GDM1 (cell line): ENCODE data around the gene DNPH1.

Experiments
- DNase-seq: peaks from one replicate; lab custom pipeline; 2025; lab: John Stamatoyannopoulos, UW

DNPH1 gene

DNA sequence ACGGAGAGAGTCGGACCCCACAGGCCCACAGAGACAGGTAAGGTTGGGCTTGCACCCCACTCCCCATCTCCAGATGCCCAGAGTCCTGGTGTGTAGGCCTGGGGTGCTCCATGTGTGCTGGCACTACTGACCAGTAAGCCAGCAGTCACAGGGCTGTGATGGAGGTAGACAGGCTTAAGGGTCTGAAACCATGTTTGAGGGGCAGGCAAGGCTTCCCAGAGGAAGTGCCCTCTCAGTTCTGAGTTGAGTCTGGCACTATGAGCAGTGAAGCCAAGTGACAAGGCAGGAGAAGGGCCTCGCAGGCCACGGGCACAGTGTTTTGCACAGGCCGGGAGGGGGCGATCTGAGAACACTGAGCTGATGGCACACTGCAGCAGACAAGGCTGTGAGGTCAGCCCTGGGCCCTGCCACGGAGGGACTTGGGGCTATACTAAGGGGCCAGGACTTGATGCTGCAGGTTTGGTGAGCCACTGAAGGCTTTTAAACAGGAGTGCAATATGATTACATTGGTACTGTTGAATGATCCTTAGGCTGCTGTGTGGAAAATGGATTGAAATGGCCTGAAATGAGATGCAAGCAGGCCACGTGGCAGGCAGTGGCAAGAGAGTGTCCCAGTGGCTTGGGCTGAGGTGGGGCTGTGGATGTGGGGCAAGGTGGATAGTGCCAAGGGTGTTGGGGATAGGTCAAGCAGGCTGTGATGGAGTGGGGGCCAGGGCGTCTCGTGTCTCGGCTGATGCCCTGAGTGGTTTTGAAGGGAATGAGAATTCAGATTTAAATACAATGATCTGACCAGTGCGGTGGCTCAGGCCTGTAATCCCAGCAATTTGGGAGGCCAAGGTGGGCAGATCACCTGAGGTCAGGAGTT, 34.3 kb upstream of the DNPH1 start:
- peak; percentile 63 for DNase-seq

DNA sequence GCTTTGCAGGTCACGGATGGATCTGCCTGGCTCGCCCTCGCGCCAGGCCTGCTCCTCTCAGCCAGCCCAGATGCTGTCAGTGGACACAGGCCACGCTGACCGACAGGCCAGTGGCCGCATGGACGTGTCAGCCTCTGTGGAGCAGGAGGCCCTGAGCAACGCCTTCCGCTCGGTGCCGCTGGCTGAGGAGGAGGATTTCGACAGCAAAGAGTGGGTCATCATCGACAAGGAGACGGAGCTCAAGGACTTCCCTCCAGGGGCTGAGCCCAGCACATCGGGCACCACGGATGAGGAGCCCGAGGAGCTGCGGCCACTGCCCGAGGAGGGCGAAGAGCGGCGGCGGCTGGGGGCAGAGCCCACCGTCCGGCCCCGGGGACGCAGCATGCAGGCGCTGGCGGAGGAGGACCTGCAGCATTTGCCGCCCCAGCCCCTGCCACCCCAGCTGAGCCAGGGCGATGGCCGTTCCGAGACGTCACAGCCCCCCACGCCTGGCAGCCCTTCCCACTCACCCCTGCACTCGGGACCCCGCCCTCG, 33.6 kb upstream of the DNPH1 start:
- no peak for DNase-seq

DNA sequence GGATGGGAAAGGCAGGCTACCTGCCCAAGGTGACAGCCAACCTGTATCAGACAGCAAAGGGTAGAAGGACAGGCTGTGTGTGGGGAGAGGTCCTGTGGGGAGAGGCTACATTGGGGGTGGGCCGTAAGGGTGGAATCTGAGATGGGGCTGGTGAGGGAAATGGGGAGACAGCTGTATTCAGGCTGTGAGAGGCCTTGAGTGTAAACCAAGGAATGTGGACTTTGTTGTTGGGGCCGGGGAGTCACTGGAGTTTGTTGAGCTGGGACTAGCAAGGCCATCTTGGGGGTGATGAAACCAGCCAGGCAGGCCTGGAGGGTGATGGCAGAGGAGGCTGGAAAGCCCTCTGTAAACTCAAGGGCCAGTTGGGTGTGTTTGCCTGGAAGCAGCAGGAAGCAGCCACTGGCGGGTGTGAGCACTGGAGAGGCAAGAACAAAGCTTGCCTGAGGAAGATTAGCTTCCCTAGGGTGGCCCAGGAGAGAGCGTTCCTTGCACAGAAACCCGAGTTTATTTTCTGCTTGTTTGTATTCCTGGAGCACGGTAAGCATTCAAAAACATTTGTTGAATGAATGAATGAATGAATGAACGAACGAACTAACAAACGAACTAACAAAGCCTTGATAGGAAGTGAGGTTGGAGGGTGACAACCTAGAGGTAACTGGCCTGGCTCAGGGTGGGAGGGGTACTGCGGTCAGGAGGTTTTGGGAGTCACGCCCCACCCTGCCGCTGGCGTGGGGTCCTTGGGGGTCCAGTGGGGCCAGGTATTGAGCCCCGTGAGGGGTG, 32.9 kb upstream of the DNPH1 start:
- DNase-seq = no peak

DNA sequence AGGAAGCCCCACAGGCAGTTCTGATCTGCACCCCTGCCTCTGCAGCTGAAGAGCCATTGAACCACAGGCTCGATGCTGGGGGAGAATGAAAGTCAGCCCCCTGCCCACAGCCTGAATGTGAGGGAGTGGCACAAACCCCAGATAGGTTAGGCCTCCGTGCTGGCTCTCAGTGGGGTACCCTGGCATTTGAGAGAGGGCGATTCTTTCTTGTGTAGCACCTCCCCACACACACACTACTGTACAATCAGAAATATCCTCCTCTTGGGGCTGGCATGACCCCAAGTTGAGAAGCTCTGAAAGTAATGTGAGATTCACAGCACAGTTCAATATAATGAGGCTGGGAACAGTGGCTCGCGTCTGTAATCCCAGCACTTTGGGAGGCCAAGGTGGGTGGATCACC, 31.9 kb upstream of the DNPH1 start:
- no peak for DNase-seq

DNA sequence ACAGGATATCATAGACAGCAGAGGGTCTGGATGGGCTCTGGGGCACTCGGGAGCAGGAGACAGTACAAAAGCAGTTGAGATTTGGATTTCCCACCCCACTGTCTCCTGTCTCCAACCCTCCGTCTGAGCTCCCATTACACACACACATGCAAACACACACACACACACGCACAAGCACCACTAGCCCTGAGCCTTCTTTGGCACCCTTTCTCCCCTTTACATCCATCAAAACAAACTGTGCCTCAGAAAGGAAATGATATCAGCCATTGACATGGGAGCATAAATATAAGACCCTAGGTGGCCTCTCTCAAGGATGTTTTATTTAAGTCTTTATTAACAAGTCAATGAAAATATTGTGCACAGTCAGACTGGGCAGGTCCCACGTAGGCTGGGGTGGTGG, 31.5 kb upstream of the DNPH1 start:
- no peak for DNase-seq

DNA sequence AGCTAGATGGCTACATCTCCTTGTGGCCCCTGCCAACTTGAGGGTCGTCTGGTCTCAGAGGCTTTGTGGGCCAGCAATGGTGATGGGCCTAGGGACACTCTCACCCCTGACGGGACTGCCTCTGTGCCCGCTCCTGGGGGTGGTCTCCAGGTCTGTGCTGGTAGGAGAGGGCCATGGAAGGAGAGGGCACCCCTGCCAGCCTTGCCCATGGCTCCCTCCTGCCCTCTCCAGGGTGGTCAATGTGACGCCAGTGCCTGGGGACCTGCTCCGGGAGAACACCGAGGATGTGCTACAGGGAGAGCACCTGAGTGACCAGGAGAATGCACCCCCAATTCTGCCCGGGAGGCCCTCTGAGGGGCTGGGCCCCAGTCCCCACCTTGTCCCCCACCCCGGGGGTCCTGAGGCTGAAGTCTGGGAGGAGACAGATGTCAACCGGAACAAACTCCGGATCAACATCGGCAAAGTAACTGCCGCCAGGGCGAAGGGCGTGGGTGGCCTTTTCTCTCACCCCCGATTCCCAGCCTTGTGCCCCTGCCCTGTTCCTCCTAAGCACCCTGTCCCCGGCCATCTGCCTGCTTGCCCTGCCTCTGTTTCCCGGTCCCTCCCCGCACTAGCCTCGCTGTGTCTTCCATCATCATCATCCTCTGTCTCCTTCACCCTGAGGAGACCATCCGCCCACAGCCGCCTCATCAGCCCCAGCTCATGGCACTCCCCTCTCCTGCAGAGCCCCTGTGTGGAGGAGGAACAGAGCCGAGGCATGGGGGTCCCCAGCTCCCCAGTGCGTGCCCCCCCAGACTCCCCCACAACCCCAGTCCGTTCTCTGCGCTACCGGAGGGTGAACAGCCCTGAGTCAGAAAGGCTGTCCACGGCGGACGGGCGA, 29.8 kb upstream of the DNPH1 start:
- no peak for DNase-seq

DNA sequence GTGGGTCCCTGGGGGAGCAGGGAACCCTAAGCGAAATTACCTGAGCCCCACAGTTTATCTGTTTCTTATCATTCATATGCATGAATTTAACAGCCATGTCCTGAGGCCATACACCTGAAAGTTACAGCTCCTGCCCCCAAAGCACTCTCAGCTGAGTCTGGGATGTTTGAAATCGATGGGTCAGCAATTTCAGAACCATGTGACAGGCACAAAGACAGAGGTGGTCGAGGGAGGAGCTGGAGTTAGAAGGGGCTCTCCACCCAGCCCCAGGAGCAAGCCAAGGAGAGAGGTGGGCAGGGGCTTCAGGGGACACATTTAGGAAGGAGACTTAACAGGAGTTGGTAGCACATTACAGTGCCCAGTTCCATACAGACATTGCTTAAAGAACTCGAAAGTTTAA, 28.9 kb upstream of the DNPH1 start:
- DNase-seq = no peak

DNA sequence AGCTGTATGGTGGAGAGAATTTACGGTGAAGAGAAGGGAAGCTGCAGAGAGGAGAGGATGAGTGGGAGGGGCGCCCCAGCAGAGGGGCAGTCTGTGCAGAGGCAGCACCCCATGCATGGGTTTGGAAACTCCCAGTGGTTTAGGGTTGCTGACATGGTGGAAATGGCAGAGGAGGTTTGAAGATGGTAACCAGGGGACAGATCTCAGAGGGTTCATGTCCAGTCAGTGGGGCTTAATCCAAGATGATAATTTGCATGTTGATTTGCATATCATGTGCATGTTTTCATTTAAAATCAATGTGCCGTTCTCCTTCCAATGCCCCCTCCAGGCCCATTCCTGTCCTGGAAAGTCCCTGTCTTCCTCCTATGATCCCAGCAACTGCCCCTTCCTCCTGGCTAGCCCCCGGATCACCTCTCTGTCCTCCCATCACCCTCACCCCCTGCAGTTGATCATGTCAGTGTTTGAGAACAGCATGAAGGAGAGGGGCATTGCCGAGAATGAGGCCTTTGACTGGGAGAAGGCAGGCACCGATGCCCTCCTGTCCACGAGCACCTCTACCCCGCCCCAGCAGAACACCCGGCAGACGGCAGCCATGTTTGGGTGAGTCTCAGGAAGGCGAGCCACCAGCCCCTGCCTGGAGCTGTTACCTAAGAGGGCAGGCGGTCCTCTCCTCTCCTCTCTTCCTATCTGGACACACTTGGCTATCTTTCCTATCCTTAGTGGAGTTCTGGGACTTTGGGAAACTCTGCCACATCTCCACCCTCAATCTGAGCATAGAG, 28.3 kb upstream of the DNPH1 start:
- DNase-seq = no peak

DNA sequence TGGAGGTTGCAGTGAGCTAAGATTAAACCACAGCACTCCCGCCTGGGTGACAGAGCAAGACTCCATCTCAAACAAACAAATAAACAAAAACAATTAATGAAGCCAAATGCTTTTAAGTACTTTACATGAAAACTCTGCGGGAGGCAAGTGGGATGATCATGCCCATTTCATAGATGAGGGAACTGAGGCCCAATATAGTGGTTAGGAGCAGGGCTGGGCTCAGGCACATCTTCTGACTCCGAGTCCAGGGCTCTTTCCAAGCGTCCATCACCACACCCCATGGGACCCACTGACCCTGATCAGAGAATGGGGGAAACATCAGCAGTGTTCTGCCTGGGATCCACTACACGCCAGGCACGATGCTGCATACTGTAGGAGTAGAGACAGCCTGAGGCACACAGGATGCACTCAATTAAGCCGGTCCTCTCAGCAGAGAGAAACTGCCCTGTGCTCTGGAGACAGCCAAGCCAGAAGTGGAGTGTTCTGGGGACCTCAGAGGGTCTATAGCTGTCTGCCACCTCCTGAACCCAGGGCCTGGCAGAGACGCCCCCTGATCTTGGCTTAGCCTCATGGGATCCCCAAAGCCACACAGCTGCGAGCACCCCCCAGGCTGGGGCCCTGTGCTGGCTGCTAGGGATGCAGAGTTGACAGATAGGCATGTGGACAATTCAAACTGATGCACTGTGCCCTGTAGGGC, 27.5 kb upstream of the DNPH1 start:
- no peak for DNase-seq

DNA sequence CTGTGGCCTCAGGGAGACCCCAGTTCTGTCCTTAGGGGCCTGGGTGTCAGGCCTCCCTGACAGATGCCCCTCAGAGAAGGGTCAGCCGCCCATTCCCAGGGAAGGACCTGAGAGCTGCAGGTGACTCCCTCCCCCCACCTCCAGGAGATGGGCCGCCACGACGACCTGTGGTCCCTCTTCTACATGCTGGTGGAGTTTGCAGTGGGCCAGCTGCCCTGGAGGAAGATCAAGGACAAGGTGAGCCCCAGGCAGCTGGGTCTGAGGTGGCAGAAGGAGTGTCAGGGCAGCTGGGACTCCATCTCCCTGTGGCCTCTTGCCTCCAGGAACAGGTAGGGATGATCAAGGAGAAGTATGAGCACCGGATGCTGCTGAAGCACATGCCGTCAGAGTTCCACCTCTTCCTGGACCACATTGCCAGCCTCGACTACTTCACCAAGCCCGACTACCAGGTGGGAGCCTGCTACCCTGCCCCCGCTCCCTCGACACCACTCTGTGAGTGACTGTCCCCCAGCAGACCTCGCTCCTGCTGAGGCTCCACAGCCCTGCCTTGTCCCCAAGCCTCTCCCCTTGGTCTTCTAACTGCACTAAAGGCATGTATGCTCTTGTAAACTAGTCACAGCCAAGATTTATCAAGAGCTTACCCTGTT, 26.2 kb upstream of the DNPH1 start:
- DNase-seq = no peak

DNA sequence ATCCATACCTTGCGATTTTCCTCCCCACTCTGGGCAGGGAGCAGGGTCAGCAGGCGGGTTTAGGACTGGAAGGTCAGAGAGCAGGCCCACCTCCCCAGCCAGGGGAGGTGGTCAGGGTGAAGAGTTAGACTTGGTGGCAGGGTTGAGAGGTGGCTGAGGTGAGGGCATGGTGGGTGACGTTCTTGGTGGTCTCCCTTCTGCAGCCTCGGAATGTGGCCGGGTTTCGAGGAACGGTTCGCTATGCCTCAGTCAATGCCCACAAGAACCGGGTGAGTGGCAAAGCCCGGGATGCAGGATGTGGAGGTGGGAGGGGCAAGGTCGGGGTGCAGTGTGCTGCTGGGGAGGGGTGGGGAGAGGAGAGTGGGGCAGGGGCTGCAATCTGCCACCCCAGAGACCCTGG, 25.6 kb upstream of the DNPH1 start:
- no peak for DNase-seq

DNA sequence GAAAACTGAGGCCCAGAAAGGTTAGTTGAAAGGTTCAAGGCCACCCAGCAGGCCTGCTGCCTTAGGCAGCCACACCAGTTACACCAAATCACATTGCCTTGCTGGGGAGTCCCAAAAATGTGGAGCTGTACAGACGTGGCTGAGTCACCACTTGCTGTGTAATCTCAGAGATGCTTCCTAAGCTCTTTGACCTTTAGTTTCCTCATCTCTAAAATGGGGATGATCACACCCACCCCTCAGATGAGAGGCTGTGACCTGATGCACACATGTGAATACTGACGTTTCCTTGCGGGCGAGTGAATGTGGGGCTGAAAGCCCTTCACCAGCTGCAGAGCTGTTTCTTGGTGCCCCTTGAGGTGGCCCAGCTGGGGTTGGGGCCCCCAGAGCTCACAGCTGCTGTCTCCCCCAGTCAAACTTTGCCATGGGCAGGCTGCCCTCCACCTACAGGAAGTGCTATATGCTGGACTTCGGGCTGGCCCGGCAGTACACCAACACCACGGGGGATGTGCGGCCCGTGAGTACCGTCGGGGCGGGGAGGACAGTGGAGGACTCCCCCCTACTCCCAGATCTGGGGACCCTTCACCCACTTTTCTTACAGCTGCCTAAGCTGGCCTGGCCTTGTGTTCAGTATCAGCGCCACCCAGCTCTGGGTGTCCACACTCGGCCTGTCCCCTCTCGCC, 25.0 kb upstream of the DNPH1 start:
- DNase-seq = no peak

DNA sequence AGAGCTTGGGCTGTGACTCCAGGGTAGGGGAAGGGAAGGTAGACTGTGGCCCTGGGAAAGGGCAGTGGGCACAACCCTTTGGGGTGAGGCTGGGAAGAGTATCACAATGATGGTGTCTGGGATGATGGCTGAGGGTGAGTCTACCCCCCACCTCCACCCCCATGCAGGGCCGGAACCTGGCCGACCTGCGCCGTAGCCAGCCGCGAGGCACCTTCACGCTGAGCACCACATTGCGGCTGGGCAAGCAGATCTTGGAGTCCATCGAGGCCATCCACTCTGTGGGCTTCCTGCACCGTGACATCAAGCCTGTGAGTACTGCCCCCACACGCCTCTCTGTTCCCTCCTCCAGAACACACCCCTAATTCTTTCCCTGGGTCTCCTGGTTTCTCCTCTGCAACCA, 24.1 kb upstream of the DNPH1 start:
- DNase-seq = no peak

DNA sequence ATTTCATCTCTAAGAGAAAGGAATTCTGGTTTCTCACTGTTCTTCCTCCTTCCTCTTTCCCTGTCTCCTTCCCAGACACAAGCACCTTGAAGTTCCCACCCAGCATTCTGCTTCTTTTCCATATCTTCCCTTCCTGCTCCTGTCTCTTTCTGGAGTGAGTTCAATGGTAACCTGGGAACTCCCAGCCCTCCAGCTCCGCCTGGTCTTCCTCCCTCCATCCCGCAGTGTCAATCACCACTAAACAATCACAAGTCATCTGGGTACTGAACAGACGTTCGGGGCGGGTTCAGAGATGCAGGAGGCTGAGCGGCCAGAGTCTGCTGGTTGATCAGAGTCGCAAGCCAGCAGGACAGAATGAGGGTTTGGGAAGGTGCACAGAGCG, 21.7 kb upstream of the DNPH1 start:
- no peak for DNase-seq

DNA sequence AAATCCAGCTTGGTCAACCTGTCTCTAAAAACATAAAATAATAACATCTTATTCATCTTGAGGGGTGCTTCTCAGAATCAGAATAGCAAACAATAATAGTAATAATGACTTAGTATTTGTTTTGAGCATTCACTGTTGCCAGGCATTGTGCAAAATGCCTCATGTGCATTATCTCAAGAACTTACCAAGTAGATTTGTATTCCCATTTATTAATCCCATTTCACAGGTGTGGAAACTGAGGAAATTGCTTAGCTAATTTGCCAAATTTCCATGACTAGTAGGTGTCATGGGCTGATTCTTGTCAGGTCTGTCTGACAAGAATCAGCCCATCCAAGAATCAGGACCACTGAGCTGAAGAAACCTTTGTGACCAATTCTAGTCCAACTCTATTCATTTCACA, 19.5 kb upstream of the DNPH1 start:
- DNase-seq = no peak

DNA sequence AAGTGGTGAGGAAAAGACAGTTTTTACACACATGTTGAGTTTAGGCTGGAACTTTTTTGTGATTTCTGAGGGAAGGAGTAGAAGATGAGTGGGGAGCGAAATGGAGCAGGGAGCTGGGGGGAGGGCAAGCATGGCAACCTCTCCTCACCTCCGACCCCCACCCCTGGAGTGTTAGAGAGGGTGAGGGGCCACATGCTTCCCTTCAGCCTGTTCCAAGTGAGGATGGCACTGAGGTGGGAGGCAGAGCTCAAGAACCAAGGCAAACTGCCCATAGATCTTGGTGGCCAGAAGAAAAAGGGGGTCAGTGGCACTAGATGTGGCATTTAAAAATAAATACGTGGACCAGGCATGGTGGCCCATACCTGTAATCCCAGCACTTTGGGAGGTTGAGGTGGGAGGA, 18.8 kb upstream of the DNPH1 start:
- DNase-seq = no peak

DNA sequence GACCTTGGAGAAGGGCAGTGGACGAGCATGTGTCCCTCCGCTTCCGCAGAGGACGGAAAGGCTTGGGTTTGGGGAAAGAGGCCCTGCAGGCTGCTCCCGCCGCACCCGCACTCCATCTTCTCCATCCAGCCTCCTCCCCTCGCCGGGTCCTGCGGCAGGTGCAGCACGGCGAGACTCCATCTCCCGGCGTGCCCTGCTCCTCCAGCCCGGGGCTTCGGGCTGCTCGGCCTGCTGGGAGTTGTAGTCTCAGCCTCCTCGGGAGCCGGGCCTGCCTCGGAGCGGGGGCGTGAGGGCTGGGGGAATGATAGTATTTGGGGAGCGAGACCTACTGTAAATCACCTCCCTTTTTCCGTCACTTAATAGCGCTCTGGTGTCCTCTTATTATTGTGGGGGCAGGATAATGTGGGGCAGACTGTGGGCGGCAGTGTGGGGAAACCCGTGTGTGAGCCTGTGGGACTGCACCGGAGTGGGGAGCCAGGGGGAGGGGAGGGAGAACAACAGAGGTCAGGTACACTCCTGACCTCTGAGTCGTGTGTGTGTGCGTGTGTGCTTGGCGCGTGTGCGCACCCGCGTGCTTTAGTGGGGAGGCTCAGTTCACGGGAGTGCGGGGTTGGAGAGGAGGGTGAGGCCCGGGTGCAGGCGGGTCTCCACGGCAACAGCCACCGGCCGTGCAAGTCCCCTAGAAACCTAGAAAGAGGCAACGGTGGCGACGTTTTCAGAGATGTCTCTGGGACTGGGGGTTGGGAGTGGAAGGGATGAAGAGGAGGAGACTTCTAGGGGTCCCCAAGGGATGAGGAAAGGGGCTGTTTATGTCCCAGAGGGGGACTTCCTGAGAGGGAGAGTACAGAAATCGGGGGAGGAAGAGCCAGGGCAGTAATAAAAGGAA, 18.1 kb upstream of the DNPH1 start:
- no peak for DNase-seq

DNA sequence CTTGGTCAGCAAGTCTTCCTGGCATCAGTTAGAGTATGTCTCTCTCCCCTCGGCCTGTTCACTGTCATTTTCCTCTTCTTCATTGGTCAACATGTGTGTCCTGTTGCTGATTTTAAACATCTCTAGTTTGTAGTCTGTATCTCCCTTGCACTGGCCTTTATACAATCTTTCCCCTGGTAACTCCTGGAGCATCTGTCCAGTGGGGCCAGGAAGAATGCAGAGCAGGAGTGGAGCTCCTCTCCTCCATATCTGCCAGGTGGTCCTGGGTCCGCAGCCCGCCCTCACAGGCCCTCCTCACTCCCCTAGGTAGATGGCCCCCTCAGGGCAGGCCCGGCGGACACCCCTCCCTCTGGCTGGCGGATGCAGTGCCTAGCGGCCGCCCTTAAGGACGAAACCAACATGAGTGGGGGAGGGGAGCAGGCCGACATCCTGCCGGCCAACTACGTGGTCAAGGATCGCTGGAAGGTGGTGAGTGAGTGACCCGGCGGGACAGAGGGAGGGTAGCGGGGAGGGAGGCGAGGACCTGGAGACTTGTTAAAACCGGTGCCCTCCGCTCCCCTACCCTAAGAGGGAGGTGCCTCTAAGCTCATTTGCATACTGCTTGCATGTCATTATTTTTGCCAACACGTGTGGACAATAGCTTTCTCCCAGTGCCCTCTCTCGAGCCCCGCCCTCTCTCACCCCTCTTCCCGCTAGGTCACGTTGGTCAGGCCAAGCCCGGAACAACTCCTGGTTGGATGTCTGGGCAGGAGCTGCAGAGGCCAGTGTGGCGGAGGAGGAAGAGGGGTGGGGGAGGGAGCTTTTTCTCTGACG, 17.2 kb upstream of the DNPH1 start:
- DNase-seq = no peak
